H1 (cell line): Measurements from ENCODE around the gene SLC35G6. TPM values are rescaled to one million over a fixed set of nuclear protein-coding genes. Genes with fewer than 3 reads are reported as not detected.

ENCODE experiments used
- polyA plus RNA-seq, 7 experiments: library from polyadenylated mRNA; depleted of rRNA in 3 of 7; stranded (reverse) in 5 of 7; unstranded in 2 of 7; fragments of >200 nt in 5 of 7; fragments of 200-250 nt in 2 of 7; gene quantifications; 1 replicate in 5 of 7; 2 replicates in 1 of 7; 4 replicates in 1 of 7; pipeline versions ENCODE4 v1.2.1 to v1.2.3, GENCODE V29; 2011 to 2013; ENCODE audit warnings: missing spikeins in 2 of 7, mixed read lengths in 2 of 7
- total RNA-seq: library from RNA; stranded (reverse); fragmentation: NEBNext Ultra II Directional; extraction: Animal tissue kit (Norgen Biotek cat#: 25700); gene quantifications from 2 replicates; pipeline ENCODE4 v1.2.1, GENCODE V29; 2021

Gene SLC35G6
- total and polyA plus RNA-seq, 2 of the 8 experiments (the other 6 are each of a cell fraction or from before 2014, with no cell fraction given) = 0.05 TPM; not detected in 1

Other genes starting within 250 kb of the SLC35G6 start
Only the 30 nearest of the 40 such genes appear.
- gene SLC2A4, start 199.7 kb upstream of the SLC35G6 start, total RNA-seq = 5.7 and 6.4 TPM in 2 replicates
- gene SLC2A4, start 199.7 kb upstream of the SLC35G6 start, polyA plus RNA-seq (2011; rRNA removed) = 6.9 and 10.6 TPM in 2 replicates
- 27.6 and 30.5 TPM in 2 replicates for gene YBX2, start 186.8 kb upstream of the SLC35G6 start, total RNA-seq
- gene YBX2, start 186.8 kb upstream of the SLC35G6 start, polyA plus RNA-seq (2011; rRNA removed) = 19.2 and 35.5 TPM in 2 replicates
- gene EIF5A, start 173.8 kb upstream of the SLC35G6 start, total RNA-seq = 1,158 and 1,172 TPM in 2 replicates
- gene EIF5A, start 173.8 kb upstream of the SLC35G6 start, polyA plus RNA-seq (2011; rRNA removed) = 717 and 962 TPM in 2 replicates
- gene GPS2, start 166.1 kb upstream of the SLC35G6 start, total RNA-seq = 67.0 and 74.8 TPM in 2 replicates
- 152 and 203 TPM in 2 replicates for gene GPS2, start 166.1 kb upstream of the SLC35G6 start, polyA plus RNA-seq (2011; rRNA removed)
- 46.8 and 55.4 TPM in 2 replicates for gene NEURL4, start 152.1 kb upstream of the SLC35G6 start, total RNA-seq
- gene NEURL4, start 152.1 kb upstream of the SLC35G6 start, polyA plus RNA-seq (2011; rRNA removed) = 29.6 and 39.9 TPM in 2 replicates
- gene ACAP1, start 144.9 kb upstream of the SLC35G6 start, total RNA-seq = 45.1 and 49.2 TPM in 2 replicates
- 11.9 and 18.0 TPM in 2 replicates for gene ACAP1, start 144.9 kb upstream of the SLC35G6 start, polyA plus RNA-seq (2011; rRNA removed)
- 8.7 and 9.2 TPM in 2 replicates for gene KCTD11, start 129.3 kb upstream of the SLC35G6 start, total RNA-seq
- 8.6 and 11.7 TPM in 2 replicates for gene KCTD11, start 129.3 kb upstream of the SLC35G6 start, polyA plus RNA-seq (2011; rRNA removed)
- 0.38 TPM in 1 of 2 replicates, not detected in the other for gene TMEM95, start 126.3 kb upstream of the SLC35G6 start, total RNA-seq
- gene TMEM95, start 126.3 kb upstream of the SLC35G6 start, polyA plus RNA-seq (2011; rRNA removed) = not detected in 2 replicates
- 7.6 and 8.7 TPM in 2 replicates for gene TNK1, start 100.4 kb upstream of the SLC35G6 start, total RNA-seq
- 9.5 and 13.4 TPM in 2 replicates for gene TNK1, start 100.4 kb upstream of the SLC35G6 start, polyA plus RNA-seq (2011; rRNA removed)
- gene PLSCR3, start 86.9 kb upstream of the SLC35G6 start, total RNA-seq = 35.7 and 38.7 TPM in 2 replicates
- 36.1 and 69.0 TPM in 2 replicates for gene PLSCR3, start 86.9 kb upstream of the SLC35G6 start, polyA plus RNA-seq (2011; rRNA removed)
- gene TMEM256, start 77.3 kb upstream of the SLC35G6 start, total RNA-seq = 97.0 and 104 TPM in 2 replicates
- gene TMEM256, start 77.3 kb upstream of the SLC35G6 start, polyA plus RNA-seq (2011; rRNA removed) = 350 and 405 TPM in 2 replicates
- gene NLGN2, start 73.6 kb upstream of the SLC35G6 start, total RNA-seq = 62.6 and 62.8 TPM in 2 replicates
- gene NLGN2, start 73.6 kb upstream of the SLC35G6 start, polyA plus RNA-seq (2011; rRNA removed) = 21.2 and 45.6 TPM in 2 replicates
- gene SPEM1, start 61.1 kb upstream of the SLC35G6 start, total RNA-seq = not detected in 2 replicates
- gene SPEM1, start 61.1 kb upstream of the SLC35G6 start, polyA plus RNA-seq (2011; rRNA removed) = 0.09 TPM in 1 of 2 replicates, not detected in the other
- not detected in 2 replicates for gene SPEM2, start 55.8 kb upstream of the SLC35G6 start, total RNA-seq
- gene SPEM2, start 55.8 kb upstream of the SLC35G6 start, polyA plus RNA-seq (2011; rRNA removed) = 0.03 and 0.17 TPM in 2 replicates
- not detected in 2 replicates for gene SPEM3, start 52.6 kb upstream of the SLC35G6 start, total RNA-seq
- 0.02 TPM in 1 of 2 replicates, not detected in the other for gene SPEM3, start 52.6 kb upstream of the SLC35G6 start, polyA plus RNA-seq (2011; rRNA removed)
- 11.2 and 12.2 TPM in 2 replicates for gene TMEM102, start 46.0 kb upstream of the SLC35G6 start, total RNA-seq
- 10.2 and 14.9 TPM in 2 replicates for gene TMEM102, start 46.0 kb upstream of the SLC35G6 start, polyA plus RNA-seq (2011; rRNA removed)
- 11.8 and 15.0 TPM in 2 replicates for gene FGF11, start 41.9 kb upstream of the SLC35G6 start, total RNA-seq
- gene FGF11, start 41.9 kb upstream of the SLC35G6 start, polyA plus RNA-seq (2011; rRNA removed) = 26.1 and 42.0 TPM in 2 replicates
- 13.8 and 14.1 TPM in 2 replicates for gene CHRNB1, start 36.4 kb upstream of the SLC35G6 start, total RNA-seq
- 28.2 and 33.6 TPM in 2 replicates for gene CHRNB1, start 36.4 kb upstream of the SLC35G6 start, polyA plus RNA-seq (2011; rRNA removed)
- gene ZBTB4, start 1.8 kb upstream of the SLC35G6 start, total RNA-seq = 10.1 and 11.2 TPM in 2 replicates
- gene ZBTB4, start 1.8 kb upstream of the SLC35G6 start, polyA plus RNA-seq (2011; rRNA removed) = 5.9 and 8.1 TPM in 2 replicates
- 150 and 157 TPM in 2 replicates for gene POLR2A, start 2.9 kb downstream of the SLC35G6 start, total RNA-seq
- 26.8 and 62.7 TPM in 2 replicates for gene POLR2A, start 2.9 kb downstream of the SLC35G6 start, polyA plus RNA-seq (2011; rRNA removed)
- gene TNFSF12, start 67.6 kb downstream of the SLC35G6 start, total RNA-seq = 5.5 and 7.2 TPM in 2 replicates
- 9.6 and 15.8 TPM in 2 replicates for gene TNFSF12, start 67.6 kb downstream of the SLC35G6 start, polyA plus RNA-seq (2011; rRNA removed)
- 2.1 and 2.3 TPM in 2 replicates for gene TNFSF13, start 77.3 kb downstream of the SLC35G6 start, total RNA-seq
- 2.6 and 3.1 TPM in 2 replicates for gene TNFSF13, start 77.3 kb downstream of the SLC35G6 start, polyA plus RNA-seq (2011; rRNA removed)
- 80.3 and 86.2 TPM in 2 replicates for gene SENP3, start 80.5 kb downstream of the SLC35G6 start, total RNA-seq
- gene SENP3, start 80.5 kb downstream of the SLC35G6 start, polyA plus RNA-seq (2011; rRNA removed) = 87.3 and 129 TPM in 2 replicates
- 0.31 TPM in 1 of 2 replicates, not detected in the other for gene CD68, start 98.2 kb downstream of the SLC35G6 start, total RNA-seq
- 0.18 and 0.35 TPM in 2 replicates for gene CD68, start 98.2 kb downstream of the SLC35G6 start, polyA plus RNA-seq (2011; rRNA removed)
- gene MPDU1, start 102.4 kb downstream of the SLC35G6 start, total RNA-seq = 63.2 and 66.9 TPM in 2 replicates
- gene MPDU1, start 102.4 kb downstream of the SLC35G6 start, polyA plus RNA-seq (2011; rRNA removed) = 142 and 154 TPM in 2 replicates
- 14.3 and 15.2 TPM in 2 replicates for gene SOX15, start 108.6 kb downstream of the SLC35G6 start, total RNA-seq
- gene SOX15, start 108.6 kb downstream of the SLC35G6 start, polyA plus RNA-seq (2011; rRNA removed) = 26.8 and 39.8 TPM in 2 replicates
- 26.2 and 26.8 TPM in 2 replicates for gene FXR2, start 133.5 kb downstream of the SLC35G6 start, total RNA-seq
- gene FXR2, start 133.5 kb downstream of the SLC35G6 start, polyA plus RNA-seq (2011; rRNA removed) = 44.0 and 63.3 TPM in 2 replicates
- 72.3 and 75.3 TPM in 2 replicates for gene SAT2, start 146.4 kb downstream of the SLC35G6 start, total RNA-seq
- 36.4 and 36.5 TPM in 2 replicates for gene SAT2, start 146.4 kb downstream of the SLC35G6 start, polyA plus RNA-seq (2011; rRNA removed)
- 0.69 and 1.2 TPM in 2 replicates for gene SHBG, start 148.7 kb downstream of the SLC35G6 start, total RNA-seq
- 1.1 and 1.3 TPM in 2 replicates for gene SHBG, start 148.7 kb downstream of the SLC35G6 start, polyA plus RNA-seq (2011; rRNA removed)
- gene ATP1B2, start 169.5 kb downstream of the SLC35G6 start, total RNA-seq = 19.8 and 21.0 TPM in 2 replicates
- gene ATP1B2, start 169.5 kb downstream of the SLC35G6 start, polyA plus RNA-seq (2011; rRNA removed) = 9.1 and 12.6 TPM in 2 replicates